Vein endothelial cell (primary cell): Measurements from ENCODE around the gene AKAIN1. TPM values are rescaled to one million over a fixed set of nuclear protein-coding genes. Genes with fewer than 3 reads are reported as not detected.

ENCODE experiments used
- total RNA-seq: library from RNA; depleted of rRNA; stranded (reverse); fragments of >200 nt; gene quantifications from 2 replicates; pipeline ENCODE4 v1.2.3, GENCODE V29; 2012

The AKAIN1 gene, protein sequence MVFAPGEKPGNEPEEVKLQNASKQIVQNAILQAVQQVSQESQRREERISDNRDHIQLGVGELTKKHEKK
- not detected in 2 replicates for total RNA-seq

DNA sequence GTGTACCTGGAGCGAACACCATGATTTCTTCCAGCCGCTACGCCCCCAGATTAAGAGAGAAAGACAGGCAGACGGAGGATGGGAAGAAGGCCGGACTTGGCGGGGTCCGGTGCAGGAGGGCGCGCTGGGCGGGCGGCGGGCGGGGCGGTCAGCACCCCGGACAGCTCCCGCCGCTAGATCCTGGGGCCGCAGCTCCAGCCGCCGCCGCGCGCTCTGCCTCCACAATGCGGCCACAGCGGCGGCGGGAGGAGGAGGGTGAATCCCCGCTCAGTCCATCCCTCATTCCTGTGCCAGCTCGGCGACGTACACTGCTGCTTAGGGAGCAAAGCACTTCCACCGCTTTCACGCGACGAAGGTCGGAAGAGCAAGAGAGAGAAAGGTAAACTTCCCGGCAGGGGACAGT is at the start of gene AKAIN1:
Gene AKAIN1, minus strand, starts transcription at position 226 of the 403 bp plus-strand sequence. Its CDS starts 204 bp downstream, at position 22.

Other genes starting within 250 kb of the AKAIN1 start
- 14.0 and 20.7 TPM in 2 replicates for gene ZBTB14, start 98.5 kb upstream of the AKAIN1 start, total RNA-seq